ENCODE results near the gene TEKT1.
"Not testable (repeated sequence)": the region's sequence is repeated elsewhere in the genome, so short reads cannot be mapped to it uniquely, and the experiment has no call there.

The TEKT1 gene

GRCh38 chr17:6796887-6797490 is 34.5 kb downstream of the TEKT1 start:
- H3K4me1 ChIP-seq (ENCODE audit: insufficient read depth, low read length) = peaks cover 5% of the 10 kb centered on the region; the same call in 1 of the 2 replicates
- no peak overlapping the region for H3K9ac ChIP-seq (ENCODE audit: low read depth, low read length)
- H3K9me3 ChIP-seq (ENCODE audit: control insufficient read depth, insufficient read depth, low read length) = no peaks in the 10 kb centered on the region
- H3K36me3 ChIP-seq (ENCODE audit: insufficient read depth, low read length) = no peaks in the 10 kb centered on the region

GRCh38 chr17:6796017-6796886 is 35.3 kb downstream of the TEKT1 start:
- no peaks in the 10 kb centered on the region for H3K9me3 ChIP-seq (ENCODE audit: control insufficient read depth, insufficient read depth, low read length)
- H3K36me3 ChIP-seq (ENCODE audit: insufficient read depth, low read length) = no peaks in the 10 kb centered on the region
- H3K9ac ChIP-seq (ENCODE audit: low read depth, low read length) = no peak overlapping the region
- peaks cover 5% of the 10 kb centered on the region; the same call in 1 of the 2 replicates for H3K4me1 ChIP-seq (ENCODE audit: insufficient read depth, low read length)

GRCh38 chr17:6793748-6794493 is 37.6 kb downstream of the TEKT1 start:
- no peaks in the 10 kb centered on the region; the same call in 1 of the 2 replicates for H3K4me1 ChIP-seq (ENCODE audit: insufficient read depth, low read length)
- H3K36me3 ChIP-seq (ENCODE audit: insufficient read depth, low read length) = no peaks in the 10 kb centered on the region
- H3K9ac ChIP-seq (ENCODE audit: low read depth, low read length) = no peak overlapping the region
- no peaks in the 10 kb centered on the region for H3K9me3 ChIP-seq (ENCODE audit: control insufficient read depth, insufficient read depth, low read length)

- Histone ChIP-seq H3K9me3 (ENCODE audit: control insufficient read depth, insufficient read depth, low read length) (no peaks in the 10 kb centered on the region), H3K36me3 (ENCODE audit: insufficient read depth, low read length) (no peaks in the 10 kb centered on the region)
Measured at GRCh38 chr17:6789146-6789545, 42.4 kb downstream of the TEKT1 start.

GRCh38 chr17:6787081-6787693 is 44.3 kb downstream of the TEKT1 start:
- Histone ChIP-seq H3K4me1 (ENCODE audit: insufficient read depth, low read length) (no peaks in the 10 kb centered on the region), H3K36me3 (ENCODE audit: insufficient read depth, low read length) (no peaks in the 10 kb centered on the region), H3K9me3 (ENCODE audit: control insufficient read depth, insufficient read depth, low read length) (no peaks in the 10 kb centered on the region), H3K9ac (ENCODE audit: low read depth, low read length) (no peak overlapping the region)

More at GRCh38 chr17:6789146-6789545, 42.4 kb downstream of the TEKT1 start:
- no peaks in the 10 kb centered on the region; the same call in 1 of the 2 replicates for H3K4me1 ChIP-seq (ENCODE audit: insufficient read depth, low read length)
- no peak overlapping the region for H3K9ac ChIP-seq (ENCODE audit: low read depth, low read length)

GRCh38 chr17:6786618-6787017 is 44.9 kb downstream of the TEKT1 start:
- Histone ChIP-seq H3K9me3 (ENCODE audit: control insufficient read depth, insufficient read depth, low read length) (no peaks in the 10 kb centered on the region), H3K4me1 (ENCODE audit: insufficient read depth, low read length) (no peaks in the 10 kb centered on the region), H3K36me3 (ENCODE audit: insufficient read depth, low read length) (no peaks in the 10 kb centered on the region), H3K9ac (ENCODE audit: low read depth, low read length) (no peak overlapping the region)

- Histone ChIP-seq H3K9me3 (ENCODE audit: control insufficient read depth, insufficient read depth, low read length) (no peaks in the 10 kb centered on the region), H3K9ac (ENCODE audit: low read depth, low read length) (no peak overlapping the region), H3K36me3 (ENCODE audit: insufficient read depth, low read length) (no peaks in the 10 kb centered on the region), H3K4me1 (ENCODE audit: insufficient read depth, low read length) (no peaks in the 10 kb centered on the region)
Measured at GRCh38 chr17:6782244-6782643, 49.3 kb downstream of the TEKT1 start.

- Histone ChIP-seq H3K9me3 (ENCODE audit: control insufficient read depth, insufficient read depth, low read length) (no peaks in the 10 kb centered on the region), H3K9ac (ENCODE audit: low read depth, low read length) (no peak overlapping the region), H3K4me1 (ENCODE audit: insufficient read depth, low read length) (no peaks in the 10 kb centered on the region), H3K36me3 (ENCODE audit: insufficient read depth, low read length) (no peaks in the 10 kb centered on the region)
Measured at GRCh38 chr17:6780886-6781285, 50.6 kb downstream of the TEKT1 start.

- Histone ChIP-seq H3K36me3 (ENCODE audit: insufficient read depth, low read length) (no peaks in the 10 kb centered on the region), H3K4me1 (ENCODE audit: insufficient read depth, low read length) (no peaks in the 10 kb centered on the region), H3K9me3 (ENCODE audit: control insufficient read depth, insufficient read depth, low read length) (0 out of 2 replicates have a peak, but pooled peaks cover under 1% of the 10 kb centered on the region), H3K9ac (ENCODE audit: low read depth, low read length) (no peak overlapping the region)
Measured at GRCh38 chr17:6780001-6780400, 51.5 kb downstream of the TEKT1 start.

GRCh38 chr17:6779411-6779810 is 52.1 kb downstream of the TEKT1 start:
- Histone ChIP-seq H3K36me3 (ENCODE audit: insufficient read depth, low read length) (no peaks in the 10 kb centered on the region), H3K9me3 (ENCODE audit: control insufficient read depth, insufficient read depth, low read length) (0 out of 2 replicates have a peak, but pooled peaks cover 3% of the 10 kb centered on the region), H3K9ac (ENCODE audit: low read depth, low read length) (no peak overlapping the region), H3K4me1 (ENCODE audit: insufficient read depth, low read length) (no peaks in the 10 kb centered on the region)

GRCh38 chr17:6775871-6776405 is 55.6 kb downstream of the TEKT1 start, which contains the start of gene FBXO39:
Gene FBXO39, plus strand, starts transcription at chr17:6776215. Its CDS starts 3,654 bp downstream, at chr17:6779869.
- Histone ChIP-seq H3K9me3 (ENCODE audit: control insufficient read depth, insufficient read depth, low read length) (0 out of 2 replicates have a peak, but pooled peaks cover 3% of the 10 kb centered on the region), H3K4me1 (ENCODE audit: insufficient read depth, low read length) (no peaks in the 10 kb centered on the region), H3K9ac (ENCODE audit: low read depth, low read length) (peak within 1 kb of the TSS; percentile 47; the same call in 1 of the 2 replicates), H3K36me3 (ENCODE audit: insufficient read depth, low read length) (no peaks in the 10 kb centered on the region)

- not testable (repeated sequence) for H3K9ac ChIP-seq (ENCODE audit: low read depth, low read length); H3K36me3 ChIP-seq (ENCODE audit: insufficient read depth, low read length); H3K9me3 ChIP-seq (ENCODE audit: control insufficient read depth, insufficient read depth, low read length); H3K4me1 ChIP-seq (ENCODE audit: insufficient read depth, low read length)
Measured at GRCh38 chr17:6774906-6775305, 56.6 kb downstream of the TEKT1 start.

- H3K9ac ChIP-seq (ENCODE audit: low read depth, low read length) = no peak overlapping the region
- H3K36me3 ChIP-seq (ENCODE audit: insufficient read depth, low read length) = no peaks in the 10 kb centered on the region
- peaks cover 12% of the 10 kb centered on the region for H3K9me3 ChIP-seq (ENCODE audit: control insufficient read depth, insufficient read depth, low read length)
Measured at GRCh38 chr17:6772016-6772415, 59.5 kb downstream of the TEKT1 start.

GRCh38 chr17:6768447-6768846 is 63.1 kb downstream of the TEKT1 start:
- no peaks in the 10 kb centered on the region for H3K4me1 ChIP-seq (ENCODE audit: insufficient read depth, low read length)

More at GRCh38 chr17:6772016-6772415, 59.5 kb downstream of the TEKT1 start:
- no peaks in the 10 kb centered on the region for H3K4me1 ChIP-seq (ENCODE audit: insufficient read depth, low read length)

More at GRCh38 chr17:6768447-6768846, 63.1 kb downstream of the TEKT1 start:
- peaks cover 10% of the 10 kb centered on the region for H3K9me3 ChIP-seq (ENCODE audit: control insufficient read depth, insufficient read depth, low read length)
- H3K36me3 ChIP-seq (ENCODE audit: insufficient read depth, low read length) = no peaks in the 10 kb centered on the region
- H3K9ac ChIP-seq (ENCODE audit: low read depth, low read length) = no peak overlapping the region

Data from ES-I3 (cell line).